ENCODE data around the gene MGAT4A.

- TF ChIP-seq POLR2A (IDR thresholded peaks at IDR 0.05) (no peak), POLR2AphosphoS5 (IDR thresholded peaks at IDR 0.05) (no peak), CTCF (IDR thresholded peaks at IDR 0.05) (no peak)
Measured at GRCh38 chr2:98716786-98717185, 14.1 kb downstream of the MGAT4A start.

Measured in sigmoid colon (tissue), 4 donors.